Sigmoid colon (tissue), 7 donors: ENCODE measurements around the gene SPATA20. TPM values are rescaled to one million over a fixed set of nuclear protein-coding genes. Genes with fewer than 3 reads are reported as not detected.

Source experiments
- DNase-seq: peaks from one replicate; pipeline ENCODE4 v3.0.0-alpha.2; 2019
- H3K27ac ChIP-seq, 4 donors: fragments of 200-600 bp; sonication (generic); one replicate each; pipeline ENCODE4 v1.5.1; 2016 to 2019; ENCODE audit warnings: mild to moderate bottlenecking in 1 of 4
- H3K27me3 ChIP-seq, 3 donors: fragments of 200-600 bp; sonication (generic); one replicate each; pipeline ENCODE4 v1.5.1; 2019; ENCODE audit warnings: mild to moderate bottlenecking in 1 of 3
- H3K36me3 ChIP-seq, 4 donors: fragments of 200-600 bp; sonication (generic); one replicate each; pipeline ENCODE4 v1.5.1; 2016 to 2019
- H3K4me1 ChIP-seq, 4 donors: fragments of 200-600 bp; sonication (generic); one replicate each; pipeline ENCODE4 v1.5.1; 2017 to 2019
- H3K4me3 ChIP-seq, 4 donors: fragments of 200-600 bp; sonication (generic); one replicate each; pipeline ENCODE4 v1.5.1; 2017 to 2019; ENCODE audit warnings: mild to moderate bottlenecking in 2 of 4, moderate library complexity in 1 of 4
- H3K9me3 ChIP-seq, 4 donors: fragments of 200-600 bp in 3 of 4; sonication (generic) in 3 of 4; one replicate each; pipeline versions ENCODE4 v1.5.1 to v1.6.1; 2013 to 2019
- CTCF ChIP-seq, 4 experiments: fragments of 450-650 bp in 3 of 4; fragments of 200-600 bp in 1 of 4; IDR thresholded peaks; one replicate each; pipeline ENCODE4 v1.5.1; 2016 to 2019; ENCODE audit warnings: antibody characterized with exemption in 4 of 4, mild to moderate bottlenecking in 3 of 4, moderate library complexity in 2 of 4
- EP300 ChIP-seq, 4 donors: sonication (generic); formaldehyde crosslinking; IDR thresholded peaks; one replicate each; pipeline ENCODE4 v1.6.1; 2017; ENCODE audit warnings: antibody characterized with exemption in 4 of 4
- POLR2A ChIP-seq, 2 donors: fragments of 450-650 bp; IDR thresholded peaks; one replicate each; pipeline ENCODE4 v1.6.1; 2016; ENCODE audit warnings: antibody characterized with exemption in 2 of 2, mild to moderate bottlenecking in 2 of 2, moderate library complexity in 2 of 2
- POLR2AphosphoS5 ChIP-seq, 4 donors: sonication (generic); formaldehyde crosslinking; IDR thresholded peaks; one replicate each; pipeline ENCODE4 v1.6.1; 2017; ENCODE audit warnings: antibody characterized with exemption in 4 of 4
- WGBS, 2 donors: extraction: QIAGEN DNeasy Blood & Tissue Kit; methylation state at CpG; one replicate each; pipeline ENCODE4 v1.1.7; 2013; 5-methylcytosine and 5-hydroxymethylcytosine counted together
- intact Hi-C: fragments of 100-400 bp; cut with DNase I; formaldehyde crosslinking; loops from one replicate; pipeline ENCODE4 v1.15.1; 2023
- polyA plus RNA-seq, 3 donors: library from polyadenylated mRNA; stranded (reverse); fragments of 200-250 nt; gene quantifications; one replicate each; pipeline ENCODE4 v1.2.3, GENCODE V29; 2013
- total RNA-seq, 4 donors: library from RNA; depleted of rRNA; stranded (reverse); fragments of >200 nt; gene quantifications; one replicate each; pipeline ENCODE4 v1.1.0, GENCODE V29; 2016
- donor health status: healthy with polysubstance abuse.
- donor health status: Bipolar disorder and iron deficiency.
- donor health status: healthy.

SPATA20 gene
- total and polyA plus RNA-seq, 7 donors: 24.0 to 81.7 (median 45.1) TPM

GRCh38 chr17:50563092-50563511 is 16.1 kb downstream of the SPATA20 start:
- H3K27ac ChIP-seq: no peak overlapping the region
- TF ChIP-seq CTCF (IDR thresholded peaks at IDR 0.05) (no peak), EP300 (IDR thresholded peaks at IDR 0.05) (no peak), POLR2A (IDR thresholded peaks at IDR 0.05) (no peak), POLR2AphosphoS5 (IDR thresholded peaks at IDR 0.05) (no peak)
- H3K4me1 ChIP-seq: peaks cover 0 to 63% (median 51%) of the 10 kb centered on the region in 4 donors
- DNase-seq: no peak
- intact Hi-C loops: no loop called here
- 60 to 74% methylated on average over 4 of the region's 4 CpGs for WGBS, 2 donors
- H3K4me3 ChIP-seq: no peak overlapping the region
- H3K36me3 ChIP-seq: no peaks in the 10 kb centered on the region
- no peaks in the 10 kb centered on the region for H3K9me3 ChIP-seq
- peaks cover 27 to 98% (median 59%) of the 10 kb centered on the region in 3 donors for H3K27me3 ChIP-seq

GRCh38 chr17:50564916-50565315 is 17.9 kb downstream of the SPATA20 start:
- TF ChIP-seq POLR2AphosphoS5 (IDR thresholded peaks at IDR 0.05) (peak in 1 of 4 donors; percentile 11), POLR2A (IDR thresholded peaks at IDR 0.05) (no peak)
- 17 to 32% methylated on average over 19 of the region's 19 CpGs for WGBS, 2 donors
- no peak overlapping the region for H3K4me3 ChIP-seq
- intact Hi-C loops: no loop called here
- peak; percentile 91 for DNase-seq
- no peaks in the 10 kb centered on the region for H3K9me3 ChIP-seq
- H3K27ac ChIP-seq: peak overlapping the region; percentile 3 to 52 (median 27)
- peaks cover 0 to 50% (median 36%) of the 10 kb centered on the region in 4 donors for H3K4me1 ChIP-seq
- H3K36me3 ChIP-seq: no peaks in the 10 kb centered on the region
- H3K27me3 ChIP-seq: peaks cover 22 to 80% (median 46%) of the 10 kb centered on the region in 3 donors

- no peak for TF ChIP-seq POLR2A (IDR thresholded peaks at IDR 0.05)
- TF ChIP-seq CTCF (IDR thresholded peaks at IDR 0.05): no peak
- no peak for TF ChIP-seq EP300 (IDR thresholded peaks at IDR 0.05)
- TF ChIP-seq POLR2AphosphoS5 (IDR thresholded peaks at IDR 0.05): no peak
- intact Hi-C loops: no loop called here
- no peak overlapping the region for H3K4me3 ChIP-seq
- H3K27me3 ChIP-seq: peaks cover 22 to 72% (median 40%) of the 10 kb centered on the region in 3 donors
- H3K4me1 ChIP-seq: peaks cover 0 to 42% (median 30%) of the 10 kb centered on the region in 4 donors
- 30 to 39% methylated on average over 10 of the region's 10 CpGs for WGBS, 2 donors
- no peak for DNase-seq
- H3K36me3 ChIP-seq: no peaks in the 10 kb centered on the region
- H3K9me3 ChIP-seq: no peaks in the 10 kb centered on the region
- H3K27ac ChIP-seq: peak overlapping the region in 1 of 4 donors; percentile 49
Observed at GRCh38 chr17:50565402-50566350, 18.7 kb downstream of the SPATA20 start.

- H3K27me3 ChIP-seq: peaks cover 11 to 60% (median 28%) of the 10 kb centered on the region in 3 donors
- intact Hi-C loops: no loop called here
- no peak overlapping the region for H3K4me3 ChIP-seq
- TF ChIP-seq EP300 (IDR thresholded peaks at IDR 0.05) (no peak), CTCF (IDR thresholded peaks at IDR 0.05) (no peak), POLR2AphosphoS5 (IDR thresholded peaks at IDR 0.05) (no peak), POLR2A (IDR thresholded peaks at IDR 0.05) (no peak)
- 59 to 68% methylated on average over 2 of the region's 2 CpGs for WGBS, 2 donors
- no peaks in the 10 kb centered on the region for H3K9me3 ChIP-seq
- H3K4me1 ChIP-seq: peaks cover 0 to 30% (median 17%) of the 10 kb centered on the region in 4 donors
- no peak overlapping the region for H3K27ac ChIP-seq
- no peaks in the 10 kb centered on the region for H3K36me3 ChIP-seq
- no peak for DNase-seq
Observed at GRCh38 chr17:50566886-50567285, 19.9 kb downstream of the SPATA20 start.

GRCh38 chr17:50568659-50569058 is 21.7 kb downstream of the SPATA20 start:
- Histone ChIP-seq H3K27ac (no peak overlapping the region), H3K36me3 (no peaks in the 10 kb centered on the region), H3K9me3 (no peaks in the 10 kb centered on the region), H3K27me3 (peaks cover 0 to 42% (median 13%) of the 10 kb centered on the region in 3 donors), H3K4me3 (no peak overlapping the region), H3K4me1 (peaks cover 0 to 28% (median 13%) of the 10 kb centered on the region in 4 donors)
- no peak for TF ChIP-seq POLR2A (IDR thresholded peaks at IDR 0.05)
- TF ChIP-seq POLR2AphosphoS5 (IDR thresholded peaks at IDR 0.05): no peak
- no peak for TF ChIP-seq EP300 (IDR thresholded peaks at IDR 0.05)
- no peak for TF ChIP-seq CTCF (IDR thresholded peaks at IDR 0.05)
- 80 to 87% methylated on average over 12 of the region's 12 CpGs for WGBS, 2 donors
- DNase-seq: no peak
- intact Hi-C loops: no loop called here
